22Rv1 (cell line): Measurements from ENCODE around the gene OGG1.

ENCODE experiments used
- H3K27ac ChIP-seq: fragments of 450-650 bp; 2 replicates; pipeline ENCODE4 v1.5.1; 2017
- CTCF ChIP-seq: fragments of 450-650 bp; IDR thresholded peaks from 2 replicates; pipeline ENCODE4 v1.5.1; 2017; ENCODE audit warnings: mild to moderate bottlenecking
- ZFX ChIP-seq: fragments of 450-650 bp; IDR thresholded peaks from 2 replicates; pipeline ENCODE4 v1.6.1; 2017; ENCODE audit warnings: antibody characterized with exemption, borderline replicate concordance

Gene OGG1

GRCh38 chr3:9784965-9785364 lies 35.2 kb downstream of the OGG1 start:
- no peak overlapping the region for H3K27ac ChIP-seq
- no peak for TF ChIP-seq CTCF
- TF ChIP-seq ZFX, result no peak

- TF ChIP-seq CTCF (no peak), ZFX (no peak)
- H3K27ac ChIP-seq, result no peak overlapping the region
These were observed 35.9 kb downstream of the OGG1 start for GRCh38 chr3:9785602-9786001.

- H3K27ac ChIP-seq, result no peak overlapping the region
- TF ChIP-seq CTCF (no peak), ZFX (no peak)
These were observed 36.5 kb downstream of the OGG1 start for GRCh38 chr3:9786209-9786739.

GRCh38 chr3:9786825-9787669 lies 37.3 kb downstream of the OGG1 start:
- H3K27ac ChIP-seq, result no peak overlapping the region
- TF ChIP-seq CTCF, result peak; percentile 69
- TF ChIP-seq ZFX, result no peak

- H3K27ac ChIP-seq, result no peak overlapping the region
- no peak for TF ChIP-seq CTCF
- no peak for TF ChIP-seq ZFX
These were observed 38.0 kb downstream of the OGG1 start for GRCh38 chr3:9787714-9788113.

GRCh38 chr3:9791127-9791526 lies 41.4 kb downstream of the OGG1 start:
- no peak for TF ChIP-seq CTCF
- TF ChIP-seq ZFX, result no peak
- peak overlapping the region; percentile 92; the same call in 1 of the 2 replicates for H3K27ac ChIP-seq

GRCh38 chr3:9791790-9792404 lies 42.1 kb downstream of the OGG1 start:
- H3K27ac ChIP-seq, result peak overlapping the region; percentile 92
- no peak for TF ChIP-seq CTCF
- no peak for TF ChIP-seq ZFX
